Measurements from ENCODE around the gene HOXA3.

HOXA3 gene

DNA sequence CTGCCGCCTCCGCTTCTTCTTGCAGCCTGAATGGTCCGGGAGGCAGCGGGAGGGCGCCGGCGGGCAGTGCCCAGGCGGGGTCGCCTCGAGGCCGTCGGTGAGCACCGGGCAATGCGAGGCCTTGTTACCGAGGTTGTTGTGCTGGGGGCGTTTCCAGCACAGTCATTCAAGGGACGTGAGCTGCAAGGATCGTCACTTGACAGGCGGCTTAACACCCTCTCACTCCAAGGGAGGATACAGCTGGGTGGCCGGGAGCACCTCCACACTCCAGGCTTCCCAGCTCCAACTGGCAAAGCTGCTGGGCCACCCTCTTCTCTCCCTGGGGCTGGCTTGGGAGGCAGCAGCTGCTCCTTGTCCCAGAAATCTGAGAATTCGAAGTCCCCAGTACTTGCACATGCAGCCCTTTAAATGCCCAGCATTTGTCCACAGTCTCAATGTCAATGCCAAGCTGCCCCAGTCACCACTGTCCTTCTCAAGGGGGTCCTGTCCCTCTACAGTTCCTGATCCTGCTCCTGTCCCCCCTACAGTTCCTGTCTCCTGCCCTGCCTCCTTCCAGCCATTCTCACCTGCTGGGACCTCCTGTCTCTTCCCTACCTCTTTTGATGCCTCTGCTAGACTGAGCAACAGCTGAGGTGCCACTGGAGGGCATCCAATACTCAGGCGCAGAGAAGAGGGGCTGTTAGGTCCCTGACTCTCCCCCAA lies 37.1 kb upstream of the HOXA3 start:
- no peak for DNase-seq

GRCh38 chr7:27188386-27189294 lies 36.3 kb upstream of the HOXA3 start:
- DNase-seq: no peak

DNA sequence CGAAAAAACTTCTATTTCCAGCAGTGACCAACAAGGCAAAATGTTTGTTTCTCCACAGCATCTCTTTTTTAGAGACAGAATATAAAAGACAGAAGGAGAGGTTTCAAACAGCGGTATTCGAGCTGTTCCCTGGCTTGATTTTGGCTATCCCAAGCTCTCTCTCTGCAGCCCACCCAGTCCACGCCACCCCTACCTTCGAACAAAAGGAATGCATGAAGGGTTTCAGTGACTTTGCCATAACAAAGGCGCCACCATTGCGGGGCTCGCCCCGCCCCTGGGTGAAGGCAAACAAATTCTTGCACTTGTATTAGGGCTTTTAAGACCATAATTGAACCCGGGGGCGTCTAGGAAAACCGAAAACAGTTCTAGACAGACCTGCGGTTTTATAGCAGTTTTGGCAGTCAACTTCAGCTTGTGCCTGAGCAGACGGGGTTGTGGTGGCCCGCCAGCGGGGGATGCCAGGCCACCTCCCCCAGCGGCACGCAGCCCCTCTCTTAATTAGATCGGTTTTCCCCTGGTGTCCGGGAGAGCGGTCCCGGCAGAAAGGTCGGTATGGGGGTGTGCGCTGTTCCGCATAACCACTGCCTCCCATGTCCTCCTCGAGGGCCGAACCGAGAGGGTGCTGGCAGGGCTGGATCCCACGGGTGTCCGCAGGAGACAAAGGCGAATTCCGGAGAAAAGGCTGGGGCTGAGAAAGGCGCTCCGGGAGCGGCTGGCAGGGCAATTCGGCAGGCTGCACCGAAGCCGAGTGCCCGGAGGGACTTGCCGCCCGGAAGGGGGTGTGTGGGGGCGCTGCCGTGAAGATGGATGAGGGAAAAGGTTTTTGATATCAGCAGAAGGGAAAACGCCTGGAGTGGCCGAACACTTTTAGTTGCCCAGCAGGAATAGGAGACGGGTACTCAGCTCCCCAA lies 35.3 kb upstream of the HOXA3 start:
- no peak for DNase-seq

DNA sequence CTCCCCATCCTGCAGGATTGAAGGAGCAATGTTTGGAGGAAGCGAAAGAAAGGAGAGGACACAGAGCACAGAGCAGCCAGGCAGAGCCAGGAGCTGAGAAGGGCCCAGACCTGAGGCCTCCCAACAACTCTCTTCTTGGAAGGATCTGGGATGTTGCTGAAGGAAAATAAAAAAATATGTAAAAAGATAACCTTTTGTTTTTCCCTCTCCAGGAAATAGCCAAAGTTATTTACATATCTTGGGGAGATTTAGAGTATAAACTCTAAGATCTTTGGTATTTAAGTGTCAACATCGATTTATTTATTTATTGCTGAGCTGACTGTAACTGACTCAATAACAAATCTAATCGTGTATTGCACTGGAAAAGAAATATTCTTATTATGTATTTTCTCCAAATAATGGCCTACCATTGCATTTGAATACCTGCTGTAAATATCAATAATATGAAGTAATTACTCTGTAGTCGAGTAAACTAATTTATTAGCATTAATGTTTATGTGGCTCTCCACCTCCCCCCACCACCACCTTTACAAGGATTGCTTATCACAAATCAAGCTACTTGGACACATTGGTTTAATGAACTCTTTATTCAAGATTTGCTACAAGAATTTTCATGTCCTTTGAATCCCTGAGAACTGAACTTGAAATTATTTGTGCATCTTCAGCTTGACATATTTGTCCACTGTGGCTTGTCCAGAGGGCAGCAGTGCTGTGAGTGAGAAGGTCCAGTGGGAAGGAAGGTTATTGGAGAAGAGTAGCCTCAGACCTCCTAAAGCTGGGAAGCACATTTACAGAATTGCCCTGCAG lies 34.5 kb upstream of the HOXA3 start:
- DNase-seq: no peak

DNA sequence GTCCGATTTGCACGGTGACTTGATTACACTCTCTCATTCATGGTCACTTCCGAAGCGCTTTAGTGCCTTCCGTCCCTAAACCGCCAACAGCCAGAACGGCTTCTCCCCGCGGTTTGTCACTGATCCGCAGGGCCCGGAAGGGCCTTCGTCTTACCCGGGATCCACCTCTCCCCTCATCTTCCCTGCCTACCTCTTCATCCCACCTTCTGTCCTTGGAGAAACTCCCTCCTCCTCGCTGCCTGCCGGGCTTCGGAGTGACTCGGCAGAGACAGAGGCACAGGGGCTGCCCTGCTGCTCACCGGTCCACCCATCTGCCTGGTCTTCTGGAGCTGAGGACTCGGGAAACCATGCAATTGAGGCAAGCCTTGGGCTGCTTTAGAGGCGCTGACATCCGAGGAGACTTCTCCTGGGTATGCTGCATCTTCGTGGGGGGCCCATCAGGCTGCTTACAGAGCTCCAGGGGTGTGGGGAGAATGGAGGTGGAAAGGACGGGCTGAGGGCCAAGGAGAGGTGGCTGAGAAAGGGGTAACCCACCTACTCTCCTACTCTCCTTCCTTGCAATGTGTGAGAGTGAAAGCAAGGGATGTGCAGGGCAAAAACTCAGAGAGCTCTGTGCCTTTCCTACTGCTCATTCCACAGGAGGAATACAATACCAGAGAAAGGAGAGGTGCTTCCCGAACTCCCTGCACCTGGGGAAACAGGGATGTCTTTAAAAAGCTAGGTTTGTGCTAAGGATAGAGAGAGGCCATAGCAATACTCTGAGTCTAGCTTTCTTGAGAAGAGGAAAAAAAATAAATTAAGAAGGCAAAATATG lies 33.7 kb upstream of the HOXA3 start:
- DNase-seq: no peak

DNA sequence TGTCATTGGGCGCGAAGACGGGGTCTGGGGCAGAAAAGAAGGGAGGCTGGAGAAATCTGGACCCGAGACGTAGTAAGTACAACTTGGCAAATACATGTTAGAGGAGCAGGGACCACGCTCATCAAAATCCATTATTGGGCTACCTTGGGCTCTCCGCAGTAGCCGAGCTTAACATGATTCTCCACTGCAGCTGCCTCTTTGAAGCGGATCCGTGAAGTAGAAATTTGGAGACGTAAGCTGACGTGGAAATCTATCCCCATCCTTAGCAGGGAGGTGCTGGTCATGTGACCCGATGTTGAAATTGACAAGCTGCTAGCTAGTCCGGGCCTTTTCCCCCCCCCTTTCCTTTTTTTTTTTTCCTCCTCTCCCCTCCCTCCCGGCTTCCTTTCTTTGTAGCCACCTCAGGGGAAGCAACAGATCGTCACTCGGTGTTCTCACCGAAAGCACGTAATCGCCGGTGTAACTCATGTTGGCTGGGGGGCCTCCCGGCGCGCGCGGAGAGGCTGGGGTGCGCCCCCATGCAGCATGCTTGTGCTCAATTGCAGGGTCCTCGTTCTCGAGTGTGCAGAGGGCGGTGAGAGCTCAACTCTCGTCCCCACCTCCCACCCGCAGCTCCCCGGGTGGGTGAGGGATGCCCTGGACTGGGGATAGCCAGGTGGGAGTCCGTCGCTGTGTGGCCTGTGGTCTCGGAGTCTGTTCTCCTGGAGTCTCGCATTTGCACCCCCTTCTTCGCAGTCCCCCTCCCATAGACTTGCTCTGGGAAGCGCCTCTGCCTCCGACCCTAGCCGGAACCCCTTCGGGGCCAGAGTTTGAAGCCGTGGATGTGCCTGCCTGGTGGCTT lies 32.9 kb upstream of the HOXA3 start, which contains the start of gene HOXA11:
TSS of gene HOXA11 (minus strand) at position 220 of the 841 bp plus-strand sequence. CDS start at position 132, 88 bp downstream.
- DNase-seq: no peak

DNA sequence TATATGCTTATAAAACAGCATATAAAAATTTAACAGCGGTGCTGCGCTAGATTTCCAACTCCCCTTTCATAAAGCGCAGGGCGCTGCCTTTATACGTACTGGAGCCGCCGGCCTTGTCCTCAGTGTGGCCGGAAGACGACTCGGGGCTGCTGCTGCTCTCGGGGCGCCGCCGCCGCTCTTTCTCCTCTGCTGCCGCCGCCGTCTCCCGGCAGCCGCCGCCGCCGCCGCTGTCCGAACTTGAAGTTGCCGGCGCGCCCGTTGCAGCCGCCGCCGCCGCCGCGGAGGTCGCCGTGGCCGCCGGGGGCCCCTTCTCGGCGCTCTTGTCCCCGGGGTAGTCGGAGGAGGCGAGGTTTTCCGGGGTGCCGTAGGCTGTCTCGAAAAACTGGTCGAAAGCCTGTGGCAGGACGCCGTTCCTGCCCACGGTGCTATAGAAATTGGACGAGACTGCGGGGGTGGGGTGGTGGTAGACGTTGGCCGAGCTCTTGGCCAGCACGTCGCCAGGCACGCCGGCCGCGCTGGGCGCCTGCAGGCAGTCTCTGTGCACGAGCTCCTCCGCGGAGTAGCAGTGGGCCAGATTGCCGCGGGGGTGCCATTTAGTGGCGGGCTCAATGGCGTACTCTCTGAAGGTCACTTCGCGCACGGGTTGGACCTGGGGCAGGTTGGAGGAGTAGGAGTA lies 32.1 kb upstream of the HOXA3 start:
- DNase-seq: no peak

- DNase-seq: no peak
These were observed 31.4 kb upstream of the HOXA3 start for GRCh38 chr7:27183682-27184336.

DNA sequence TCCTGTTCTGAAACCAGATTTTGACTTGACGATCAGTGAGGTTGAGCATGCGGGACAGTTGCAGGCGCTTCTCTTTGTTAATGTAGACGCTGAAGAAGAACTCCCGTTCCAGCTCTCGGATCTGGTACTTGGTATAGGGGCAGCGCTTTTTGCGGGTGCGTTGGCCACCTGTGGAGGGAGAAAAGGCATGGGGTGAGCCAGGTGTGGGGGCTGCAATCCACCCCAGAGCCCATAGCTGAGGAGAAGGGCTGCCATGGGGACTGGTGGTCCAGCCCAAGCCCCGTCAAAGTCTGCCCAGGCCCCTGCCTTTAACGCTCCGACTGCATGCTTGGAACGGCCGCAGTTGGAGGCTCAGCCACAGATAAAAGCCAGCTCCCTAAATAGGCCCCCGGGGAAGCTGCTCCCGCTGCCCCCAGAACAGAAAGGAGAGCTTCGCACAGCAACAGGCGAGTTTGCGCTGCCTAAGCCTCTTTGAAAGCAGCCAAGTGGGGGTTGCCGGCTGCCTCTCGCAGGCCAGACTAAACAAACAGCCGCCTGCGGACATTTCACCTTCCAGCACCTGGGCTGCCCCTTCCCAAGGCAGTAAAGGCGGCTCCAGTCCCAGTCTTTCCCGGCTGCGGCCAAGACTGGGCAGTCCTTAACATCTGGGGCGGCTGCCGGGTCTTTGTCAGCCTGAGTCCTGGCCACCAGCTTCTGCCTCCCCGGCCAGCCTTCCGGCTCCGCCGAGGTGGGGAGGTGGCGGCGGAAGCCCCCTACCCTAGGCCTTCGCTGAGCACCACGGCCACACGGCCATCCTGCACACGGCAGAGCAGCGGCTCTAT lies 30.7 kb upstream of the HOXA3 start:
- DNase-seq: no peak

- no peak for DNase-seq
These were observed 30.0 kb upstream of the HOXA3 start for GRCh38 chr7:27182285-27182841.

DNA sequence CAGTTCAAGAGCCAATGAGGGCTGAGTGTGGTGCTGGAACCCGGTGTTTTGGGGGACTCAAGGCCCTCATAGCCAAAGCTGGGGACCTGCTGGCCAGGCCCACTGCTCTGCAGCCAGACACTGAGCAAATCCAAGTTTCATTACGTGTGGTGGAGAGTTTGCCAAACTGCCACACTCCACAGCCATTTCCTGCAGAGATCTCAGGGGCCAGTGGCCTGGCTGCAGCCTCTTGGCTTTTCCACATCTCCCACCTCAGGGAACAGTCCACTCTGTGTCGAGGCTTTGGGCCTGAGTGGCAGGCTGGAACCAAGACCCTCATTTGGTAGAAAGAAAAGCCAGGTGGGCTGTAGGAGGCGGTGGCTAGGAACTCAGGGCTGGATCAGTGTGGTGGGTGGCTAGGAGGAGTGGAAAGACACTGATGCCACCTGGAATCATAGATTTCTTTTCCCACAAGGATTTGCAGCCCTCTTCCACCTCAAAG lies 29.5 kb upstream of the HOXA3 start:
- no peak for DNase-seq

DNA sequence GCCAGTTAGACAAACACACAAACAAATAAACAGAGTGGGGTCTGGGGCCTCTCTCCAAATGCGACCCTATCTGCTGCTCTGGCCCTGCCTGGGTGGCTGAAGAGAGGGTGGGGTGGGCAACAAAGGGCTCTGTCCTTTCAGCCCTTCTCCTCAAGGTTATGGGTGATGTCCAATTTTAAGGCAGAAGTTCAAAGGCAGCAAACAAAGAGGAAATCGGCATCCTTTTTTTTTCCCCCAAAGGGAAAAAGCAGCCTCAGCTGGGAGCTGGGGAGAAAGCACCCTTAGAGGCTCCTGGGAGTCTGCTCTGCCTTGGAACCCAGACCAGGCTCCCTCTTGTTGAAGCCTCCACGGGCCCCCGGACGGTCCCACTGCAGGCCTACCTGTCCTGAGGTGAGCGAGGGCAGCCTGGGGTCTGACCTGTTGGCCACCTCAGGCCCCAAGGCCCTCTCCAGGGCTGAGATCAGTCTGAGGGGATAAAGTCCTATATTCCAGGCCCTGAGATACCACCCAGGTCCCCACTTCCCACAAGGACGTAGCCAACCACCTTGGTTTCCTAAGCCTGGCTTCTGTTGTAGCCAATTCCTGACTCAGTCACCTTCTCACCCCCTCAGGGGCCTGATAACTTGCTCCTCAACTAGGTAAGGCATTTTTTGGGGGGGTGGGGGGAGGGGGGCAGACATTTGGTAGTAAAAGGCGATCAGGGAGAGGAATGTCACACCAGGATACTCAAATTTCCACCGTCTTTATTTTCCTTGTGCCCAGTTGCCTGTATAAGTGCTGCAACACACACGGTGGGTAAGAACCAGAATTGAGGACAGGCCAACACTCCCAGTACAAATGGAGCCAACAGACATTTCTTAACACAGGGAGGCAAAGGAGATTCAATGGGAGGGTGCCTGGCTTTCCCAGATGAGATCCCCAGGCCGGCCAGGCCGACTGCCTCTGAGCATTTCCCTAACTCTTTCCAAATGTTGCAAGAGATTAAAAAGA lies 28.3 kb upstream of the HOXA3 start:
- no peak for DNase-seq

GRCh38 chr7:27179503-27180430 lies 27.4 kb upstream of the HOXA3 start:
- DNase-seq: peak; percentile 52

DNA sequence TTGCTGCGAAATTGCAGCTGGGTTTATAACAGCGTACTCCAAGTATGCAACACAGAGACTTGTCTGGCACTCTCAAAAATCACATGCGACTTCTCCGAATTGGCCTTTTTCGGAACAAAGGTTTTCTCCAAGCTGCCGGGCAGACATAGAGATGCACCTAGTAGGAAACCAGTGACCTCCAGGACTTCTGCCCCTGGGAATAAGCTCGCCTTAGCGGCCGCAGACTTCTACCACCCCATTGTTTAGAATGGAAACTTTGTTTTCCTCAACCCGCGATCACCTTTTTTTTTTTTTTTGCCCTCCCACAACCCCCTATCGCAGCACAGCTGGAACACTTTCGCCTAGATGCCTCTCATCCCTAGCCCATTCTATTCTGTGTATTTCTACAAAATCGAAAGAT lies 26.6 kb upstream of the HOXA3 start:
- no peak for DNase-seq

GRCh38 chr7:27178366-27178765 lies 26.0 kb upstream of the HOXA3 start:
- no peak for DNase-seq
